ENCODE data around the gene DSCAML1. TPM values are rescaled to one million over a fixed set of nuclear protein-coding genes. Genes with fewer than 3 reads are reported as not detected.

The DSCAML1 gene
- total and polyA plus RNA-seq, 9 of the 15 experiments (the other 6 are each of a cell fraction or from before 2014, with no cell fraction given): not detected

DNA sequence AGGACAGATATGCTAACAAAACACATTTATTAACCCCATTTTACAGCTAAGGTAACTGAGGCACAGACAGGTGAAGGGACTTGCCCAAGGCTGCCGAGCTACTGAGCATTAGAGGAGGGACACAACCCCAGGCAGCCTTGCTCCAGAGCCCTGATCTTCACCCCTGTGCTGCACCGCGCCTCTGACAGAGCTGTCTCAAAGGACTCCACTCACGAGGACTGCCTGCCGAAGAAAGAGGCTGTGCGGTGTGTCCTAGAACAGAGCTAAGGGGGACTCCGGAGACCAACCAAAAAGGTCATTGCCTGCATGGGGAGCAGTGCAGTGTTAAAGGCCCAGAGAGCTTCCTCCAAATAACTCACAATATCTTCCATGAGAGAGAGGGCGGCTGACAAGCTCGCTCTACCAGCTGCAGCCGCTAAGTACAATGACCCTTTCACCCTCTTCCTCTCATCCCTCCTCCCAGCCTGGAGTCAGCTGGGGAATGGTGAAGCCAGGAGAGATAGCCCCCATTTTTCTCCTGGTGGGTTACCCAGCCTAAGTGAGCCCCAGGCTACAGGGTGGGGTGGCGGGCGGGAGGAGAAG is 119.2 kb downstream of the DSCAML1 start:
- ATAC-seq (no peak), FAIRE-seq (no peak), DNase-seq (ENCODE audit: extremely low read depth in 1 of 4, low spot score in 3 of 4) (no peak)
- Histone ChIP-seq H3K9me3 (replicated peaks; ENCODE audit: control insufficient read depth, insufficient read depth, low read depth, low read length) (no peaks in the 10 kb centered on the region), H4K20me1 (replicated peaks; ENCODE audit: control insufficient read depth, insufficient read depth, low read length) (peaks cover 6% of the 10 kb centered on the region; the same call in 1 of the 2 replicates), H3K4me2 (ENCODE audit: insufficient read depth, low read length) (no peak overlapping the region), H3K27ac (ENCODE audit: extremely low read depth, low read depth, low read length) (no peak overlapping the region), H3K36me3 (ENCODE audit: control insufficient read depth, insufficient read depth, low read length) (no peaks in the 10 kb centered on the region), H3K4me1 (replicated peaks in 1 of 2; ENCODE audit: control insufficient read depth in 2 of 2, insufficient read depth in 2 of 2, low read length in 2 of 2) (no peaks in the 10 kb centered on the region), H3K9me1 (ENCODE audit: control insufficient read depth, insufficient read depth, low read length) (no peaks in the 10 kb centered on the region), H3K9ac (ENCODE audit: insufficient read depth in 1 of 2, low read depth in 2 of 2, low read length in 2 of 2) (no peak overlapping the region), H3K4me3 (no peak overlapping the region), H2AFZ (ENCODE audit: low read depth, low read length) (no peak overlapping the region), H3K27me3 (ENCODE audit: control insufficient read depth in 2 of 2, insufficient read depth in 2 of 2, low read length in 2 of 2) (peaks cover 13 to 68% of the 10 kb centered on the region in 2 experiments), H3K79me2 (ENCODE audit: control insufficient read depth, insufficient read depth, low read length) (no peaks in the 10 kb centered on the region)
- ChIA-PET POLR2A (interaction anchor here (0.8 kb wide), 1 partner anchor 12 kb away, joined by 3 read pairs; no protein-coding TSS in a partner anchor), CTCF (ENCODE audit: low intra/inter-chr PET ratio) (no interaction called here)
- no TSS peak for BruUV-seq (replicated peaks)
- in situ Hi-C loops (cut with MboI): no loop called here
- TF ChIP-seq ZNF212 (CRISPR knock-in tag; IDR thresholded peaks at IDR 0.05) (no peak), MBD1 (CRISPR knock-in tag; IDR thresholded peaks at IDR 0.05) (no peak), HSF4 (CRISPR knock-in tag; IDR thresholded peaks at IDR 0.05; ENCODE audit: borderline replicate concordance) (no peak), SRF (CRISPR knock-in tag; IDR thresholded peaks at IDR 0.05) (no peak), NCOA4 (IDR thresholded peaks at IDR 0.05; ENCODE audit: partially characterized antibody) (no peak), ZNF316 (IDR thresholded peaks at IDR 0.05) (no peak), CREBBP (IDR thresholded peaks at IDR 0.05; ENCODE audit: low read depth, low read length) (no peak)
- TF ChIP-seq, protein P1, sequence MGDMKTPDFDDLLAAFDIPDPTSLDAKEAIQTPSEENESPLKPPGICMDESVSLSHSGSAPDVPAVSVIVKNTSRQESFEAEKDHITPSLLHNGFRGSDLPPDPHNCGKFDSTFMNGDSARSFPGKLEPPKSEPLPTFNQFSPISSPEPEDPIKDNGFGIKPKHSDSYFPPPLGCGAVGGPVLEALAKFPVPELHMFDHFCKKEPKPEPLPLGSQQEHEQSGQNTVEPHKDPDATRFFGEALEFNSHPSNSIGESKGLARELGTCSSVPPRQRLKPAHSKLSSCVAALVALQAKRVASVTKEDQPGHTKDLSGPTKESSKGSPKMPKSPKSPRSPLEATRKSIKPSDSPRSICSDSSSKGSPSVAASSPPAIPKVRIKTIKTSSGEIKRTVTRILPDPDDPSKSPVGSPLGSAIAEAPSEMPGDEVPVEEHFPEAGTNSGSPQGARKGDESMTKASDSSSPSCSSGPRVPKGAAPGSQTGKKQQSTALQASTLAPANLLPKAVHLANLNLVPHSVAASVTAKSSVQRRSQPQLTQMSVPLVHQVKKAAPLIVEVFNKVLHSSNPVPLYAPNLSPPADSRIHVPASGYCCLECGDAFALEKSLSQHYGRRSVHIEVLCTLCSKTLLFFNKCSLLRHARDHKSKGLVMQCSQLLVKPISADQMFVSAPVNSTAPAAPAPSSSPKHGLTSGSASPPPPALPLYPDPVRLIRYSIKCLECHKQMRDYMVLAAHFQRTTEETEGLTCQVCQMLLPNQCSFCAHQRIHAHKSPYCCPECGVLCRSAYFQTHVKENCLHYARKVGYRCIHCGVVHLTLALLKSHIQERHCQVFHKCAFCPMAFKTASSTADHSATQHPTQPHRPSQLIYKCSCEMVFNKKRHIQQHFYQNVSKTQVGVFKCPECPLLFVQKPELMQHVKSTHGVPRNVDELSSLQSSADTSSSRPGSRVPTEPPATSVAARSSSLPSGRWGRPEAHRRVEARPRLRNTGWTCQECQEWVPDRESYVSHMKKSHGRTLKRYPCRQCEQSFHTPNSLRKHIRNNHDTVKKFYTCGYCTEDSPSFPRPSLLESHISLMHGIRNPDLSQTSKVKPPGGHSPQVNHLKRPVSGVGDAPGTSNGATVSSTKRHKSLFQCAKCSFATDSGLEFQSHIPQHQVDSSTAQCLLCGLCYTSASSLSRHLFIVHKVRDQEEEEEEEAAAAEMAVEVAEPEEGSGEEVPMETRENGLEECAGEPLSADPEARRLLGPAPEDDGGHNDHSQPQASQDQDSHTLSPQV (IDR thresholded peaks at IDR 0.05): no peak
- intact Hi-C loops (cut with micrococcal nuclease): no loop called here
- 0% methylated on average over 12 of the region's 12 CpGs for WGBS (ENCODE audit: insufficient coverage, low coverage, missing lambda C conversion rate)

Data from K562 (cell line).